GM12878 (cell line): ENCODE results near the gene C16orf96. TPM values are rescaled to one million over a fixed set of nuclear protein-coding genes. Genes with fewer than 3 reads are reported as not detected.

ENCODE experiments used
- ATAC-seq: fragments of 200-7000 bp; cut with Tn5 transposase; 3 replicates; pipeline ENCODE4 v1.9.1; 2020; ENCODE audit warnings: mild to moderate bottlenecking, moderate library complexity
- BruUV-seq: library from RNA; stranded (reverse); fragments of 400-500 nt; replicated peaks from 2 replicates; lab custom pipeline; 2021; lab: Mats Ljungman, UMichigan
- CTCF ChIA-PET: fragments of 300-600 bp; sonication (Branson Sonifier 250); formaldehyde crosslinking; extraction: SDS; loops from one replicate; lab custom pipeline; 2021; ENCODE audit warnings: inconsistent platforms; lab: Yijun Ruan, JAX
- POLR2A ChIA-PET: fragments of 350-600 bp; formaldehyde crosslinking; extraction: SDS; loops from one replicate; lab custom pipeline; 2021; ENCODE audit warnings: inconsistent platforms; lab: Charles Lee
- RAD21 ChIA-PET: fragments of 300-600 bp; sonication (Branson Sonifier 250); formaldehyde crosslinking; loops from one replicate; lab custom pipeline; 2023; ENCODE audit warnings: antibody characterized with exemption; ENCODE audit not compliant: unreplicated experiment; lab: Charles Lee
- SMC1A ChIA-PET: fragments of 300-600 bp; sonication (Branson Sonifier 250); formaldehyde crosslinking; loops from one replicate; lab custom pipeline; 2023; ENCODE audit not compliant: unreplicated experiment, uncharacterized antibody; lab: Charles Lee
- DNase-seq: peaks from one replicate; pipeline ENCODE4 v3.0.0-alpha.2; 2011; ENCODE audit warnings: low read depth, low spot score
- FAIRE-seq: peaks from 3 replicates; lab custom pipeline; 2011; peaks lifted over from hg19 to GRCh38; lab: Jason Lieb, UNC
- H2AFZ ChIP-seq: 2 replicates; pipeline ENCODE4 v1.6.0; 2011; ENCODE audit warnings: low read depth, low read length, control low read depth; ENCODE audit not compliant: control insufficient read depth
- H3K27ac ChIP-seq: 2 replicates; pipeline ENCODE4 v1.5.1; 2011; ENCODE audit warnings: control low read depth; ENCODE audit not compliant: control insufficient read depth, insufficient read depth
- H3K27me3 ChIP-seq, 2 experiments: replicated peaks in 1 of 2; 2 replicates each; pipeline versions ENCODE4 v1.6.0 to v1.6.1; 2011; ENCODE audit warnings: low read length in 1 of 2; ENCODE audit not compliant: control insufficient read depth in 2 of 2, insufficient read depth in 2 of 2
- H3K36me3 ChIP-seq, 2 experiments: 2 replicates each; pipeline ENCODE4 v1.5.1; 2011; ENCODE audit warnings: low read length in 1 of 2; ENCODE audit not compliant: control insufficient read depth in 2 of 2, insufficient read depth in 2 of 2
- H3K4me1 ChIP-seq: 2 replicates; pipeline ENCODE4 v1.6.1; 2011; ENCODE audit warnings: mild to moderate bottlenecking, low read length, moderate library complexity, mixed read lengths; ENCODE audit not compliant: control insufficient read depth, insufficient read depth
- H3K4me2 ChIP-seq: 2 replicates; pipeline ENCODE4 v1.6.0; 2011; ENCODE audit warnings: control low read depth; ENCODE audit not compliant: control insufficient read depth, insufficient read depth
- H3K4me3 ChIP-seq: fragments of 200-600 bp; sonication (generic); 2 replicates; pipeline ENCODE4 v1.5.1; 2016
- H3K79me2 ChIP-seq: 2 replicates; pipeline ENCODE4 v1.6.0; 2011; ENCODE audit warnings: low read length; ENCODE audit not compliant: control insufficient read depth, insufficient read depth
- H3K9ac ChIP-seq: 2 replicates; pipeline ENCODE4 v1.8.0; 2011; ENCODE audit warnings: low read length, control low read depth, mixed read lengths; ENCODE audit not compliant: control insufficient read depth, insufficient read depth
- H3K9me3 ChIP-seq: replicated peaks from 3 replicates; pipeline ENCODE4 v1.5.1; 2011; ENCODE audit warnings: mild to moderate bottlenecking, low read length; ENCODE audit not compliant: control insufficient read depth, insufficient read depth
- H4K20me1 ChIP-seq: 2 replicates; pipeline ENCODE4 v1.6.0; 2011; ENCODE audit not compliant: control insufficient read depth, insufficient read depth
- FOXM1 ChIP-seq: IDR thresholded peaks from 2 replicates; pipeline ENCODE4 v1.6.1; 2012; ENCODE audit warnings: low read depth, mild to moderate bottlenecking, inconsistent platforms, low read length, moderate library complexity
- JUNB ChIP-seq: IDR thresholded peaks from 2 replicates; pipeline ENCODE4 v1.6.1; 2016; ENCODE audit warnings: antibody characterized with exemption, mild to moderate bottlenecking
- MEF2A ChIP-seq: IDR thresholded peaks from 2 replicates; pipeline ENCODE4 v1.6.1; 2011; ENCODE audit warnings: low read depth, mild to moderate bottlenecking, low read length, moderate library complexity; ENCODE audit not compliant: insufficient read depth
- MEF2B ChIP-seq: fragments of 450-650 bp; IDR thresholded peaks from 2 replicates; pipeline ENCODE4 v1.6.1; 2018; ENCODE audit warnings: mild to moderate bottlenecking, moderate library complexity; ENCODE audit not compliant: partially characterized antibody, poor library complexity, severe bottlenecking
- MLLT1 ChIP-seq: fragments of 450-650 bp; IDR thresholded peaks from 2 replicates; pipeline ENCODE4 v1.6.1; 2016; ENCODE audit warnings: mild to moderate bottlenecking
- MYC ChIP-seq: IDR thresholded peaks from 2 replicates; pipeline ENCODE4 v1.6.1; 2011; ENCODE audit warnings: mild to moderate bottlenecking, low read length, moderate library complexity, inconsistent platforms; ENCODE audit not compliant: insufficient read depth, insufficient replicate concordance, insufficient read length, severe bottlenecking
- NRF1 ChIP-seq: conservative IDR thresholded peaks from 2 replicates; pipeline ENCODE4 v1.6.1; 2011; ENCODE audit warnings: mild to moderate bottlenecking, low read depth, low read length, improper control_type of control experiment
- PAX5 ChIP-seq: IDR thresholded peaks from 2 replicates; pipeline ENCODE4 v1.6.1; 2011; ENCODE audit warnings: low read depth, low read length, borderline replicate concordance
- PML ChIP-seq: IDR thresholded peaks from 2 replicates; pipeline ENCODE4 v1.6.1; 2012; ENCODE audit warnings: low read length, inconsistent platforms
- RBBP5 ChIP-seq: fragments of 200-600 bp; sonication (generic); conservative IDR thresholded peaks from 2 replicates; pipeline ENCODE4 v1.6.1; 2016
- SMAD5 ChIP-seq: IDR thresholded peaks from 2 replicates; pipeline ENCODE4 v1.6.1; 2016; ENCODE audit warnings: antibody characterized with exemption, low read depth
- SRF ChIP-seq, 2 experiments: IDR thresholded peaks; 2 replicates each; pipeline ENCODE4 v1.6.1; 2011; ENCODE audit warnings: low read depth in 2 of 2, low read length in 2 of 2, mild to moderate bottlenecking in 1 of 2, moderate library complexity in 1 of 2
- STAT1 ChIP-seq: fragments of 450-650 bp; conservative IDR thresholded peaks from 2 replicates; pipeline ENCODE4 v1.6.1; 2014; ENCODE audit warnings: antibody characterized with exemption, mild to moderate bottlenecking
- ZNF622 ChIP-seq: fragments of 450-650 bp; IDR thresholded peaks from 2 replicates; pipeline ENCODE4 v1.6.1; 2017; ENCODE audit warnings: mild to moderate bottlenecking, inconsistent platforms
- WGBS: methylation state at CpG from one replicate; pipeline ENCODE4 v1.1.6; 2016; ENCODE audit warnings: low lambda C conversion rate; ENCODE audit not compliant: insufficient replicate concordance, insufficient coverage; ENCODE audit errors: missing lambda C conversion rate; 5-methylcytosine and 5-hydroxymethylcytosine counted together
- in situ Hi-C: fragments of 300-500 bp; cut with MboI; formaldehyde crosslinking; loops from 9 replicates; pipeline ENCODE4 v1.14.3; 2018; ENCODE audit warnings: mixed read lengths
- intact Hi-C: fragments of 100-400 bp; cut with micrococcal nuclease; formaldehyde crosslinking; loops from one replicate; pipeline ENCODE4 v1.14.2; 2022; ENCODE audit not compliant: unreplicated experiment
- polyA plus RNA-seq, 11 experiments: library from polyadenylated mRNA; depleted of rRNA in 4 of 11; unstranded in 6 of 11; stranded (reverse) in 5 of 11; fragments of >200 nt; fragmentation: Nextera tagmentation in 4 of 11; fragmentation: Illumina TruSeq in 1 of 11; extraction: Ambion mirVana in 4 of 11; extraction: Trizol in 1 of 11; gene quantifications; 1 replicate in 1 of 11; 2 replicates in 10 of 11; pipeline versions ENCODE4 v1.2.1 to v1.2.3, GENCODE V29; 2011 to 2016; ENCODE audit warnings: inconsistent platforms in 2 of 11, missing spikeins in 2 of 11, low read depth in 1 of 11
- total RNA-seq, 4 experiments: library from RNA; depleted of rRNA in 3 of 4; stranded (reverse); fragments of >200 nt in 3 of 4; fragmentation: Illumina TruSeq in 1 of 4; extraction: Trizol in 1 of 4; gene quantifications; 2 replicates each; pipeline versions ENCODE4 v1.2.1 to v1.2.3, GENCODE V29; 2013 to 2021
- TF ChIP-seq, protein P1 (sequence below): fragments of 450-650 bp; conservative IDR thresholded peaks from 2 replicates; pipeline ENCODE4 v1.6.1; 2017; ENCODE audit warnings: mild to moderate bottlenecking, moderate library complexity
- TF ChIP-seq, protein P2 (sequence below): IDR thresholded peaks from 2 replicates; pipeline ENCODE4 v1.6.1; 2011; ENCODE audit warnings: low read depth, mild to moderate bottlenecking, low read length, moderate library complexity, borderline replicate concordance; ENCODE audit errors: extremely low read depth

The C16orf96 gene
- total and polyA plus RNA-seq, 10 of the 15 experiments (the other 5 are each of a cell fraction or from before 2014, with no cell fraction given), result 0.01 to 0.08 (median 0.01) TPM; not detected in 7

DNA sequence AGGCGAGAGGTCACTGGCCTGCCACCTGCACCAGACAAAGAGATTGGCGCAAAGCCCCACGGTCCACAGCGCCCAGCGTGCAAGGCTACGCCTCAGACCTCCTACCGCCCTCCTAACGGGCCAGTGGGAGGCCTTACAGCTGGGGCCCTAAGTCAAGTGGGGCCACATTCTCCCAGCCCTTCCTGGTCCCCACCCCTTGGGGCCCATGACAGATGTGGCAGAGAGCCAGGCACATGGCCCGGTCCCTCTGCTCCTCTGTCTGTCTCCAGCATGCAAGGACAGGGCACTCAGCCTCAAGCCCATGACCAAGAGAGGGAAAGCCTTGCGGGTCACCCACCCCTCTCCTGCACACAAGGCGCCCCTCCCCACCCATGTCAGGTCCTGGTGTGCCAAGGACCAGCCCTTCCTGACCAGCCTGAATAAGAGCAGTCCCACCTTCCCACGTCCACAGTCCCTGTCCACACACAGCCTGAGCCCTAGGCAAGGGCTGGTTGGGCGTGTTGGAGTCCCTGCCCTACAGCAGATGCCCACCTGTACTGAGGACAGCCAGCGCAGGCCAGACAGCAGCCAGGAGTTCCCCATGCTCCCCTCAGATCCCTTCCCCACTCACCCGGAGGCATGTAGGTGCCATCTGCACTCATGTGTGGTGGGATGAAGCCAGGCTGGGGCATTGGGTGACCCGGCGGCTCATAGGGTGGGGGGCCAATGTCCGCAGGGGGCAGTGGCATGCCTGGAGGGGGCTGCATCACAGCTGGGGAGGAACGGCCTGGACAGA lies 42.9 kb upstream of the C16orf96 start:
- Histone ChIP-seq H3K9me3 (no peaks in the 10 kb centered on the region), H3K36me3 (peaks cover 15 to 44% of the 10 kb centered on the region in 2 experiments; a peak in 3 of 4 replicates), H4K20me1 (no peaks in the 10 kb centered on the region), H3K27me3 (no peaks in the 10 kb centered on the region), H3K4me2 (no peak overlapping the region), H3K27ac (no peak overlapping the region), H3K79me2 (no peaks in the 10 kb centered on the region; the same call in 1 of the 2 replicates), H3K4me3 (no peak overlapping the region), H3K9ac (no peak overlapping the region), H2AFZ (no peak overlapping the region), H3K4me1 (peaks cover 23% of the 10 kb centered on the region)
- ATAC-seq (no peak), FAIRE-seq (no peak), DNase-seq (no peak)
- in situ Hi-C loops, result loop anchor here (10.0 kb wide), 1 partner anchor 442 kb away; the partner anchor contains the start of gene SEC14L5
- intact Hi-C loops, result loop anchor here (10.0 kb wide), 2 partner anchors 102 to 442 kb away; partner anchors contain the start of genes SEC14L5 and UBALD1
- ChIA-PET POLR2A (no interaction called here), CTCF (interaction anchor here (6.7 kb wide), 1 partner anchor 34 kb away, joined by 65 read pairs; no protein-coding TSS in a partner anchor), RAD21 (no interaction called here), SMC1A (interaction anchor here (2.1 kb wide), 1 partner anchor 72 kb away, joined by 6 read pairs; no protein-coding TSS in a partner anchor)
- TF ChIP-seq MYC (no peak), MEF2B (no peak), PAX5 (no peak), PML (no peak), SMAD5 (no peak), MLLT1 (no peak), SRF (IDR thresholded peaks at IDR 0.05; ENCODE audit: low read depth in 2 of 2, low read length in 2 of 2) (no peak), JUNB (no peak), FOXM1 (no peak), MEF2A (no peak), STAT1 (no peak), ZNF622 (no peak), RBBP5 (no peak), NRF1 (no peak)
- TF ChIP-seq, protein P1, sequence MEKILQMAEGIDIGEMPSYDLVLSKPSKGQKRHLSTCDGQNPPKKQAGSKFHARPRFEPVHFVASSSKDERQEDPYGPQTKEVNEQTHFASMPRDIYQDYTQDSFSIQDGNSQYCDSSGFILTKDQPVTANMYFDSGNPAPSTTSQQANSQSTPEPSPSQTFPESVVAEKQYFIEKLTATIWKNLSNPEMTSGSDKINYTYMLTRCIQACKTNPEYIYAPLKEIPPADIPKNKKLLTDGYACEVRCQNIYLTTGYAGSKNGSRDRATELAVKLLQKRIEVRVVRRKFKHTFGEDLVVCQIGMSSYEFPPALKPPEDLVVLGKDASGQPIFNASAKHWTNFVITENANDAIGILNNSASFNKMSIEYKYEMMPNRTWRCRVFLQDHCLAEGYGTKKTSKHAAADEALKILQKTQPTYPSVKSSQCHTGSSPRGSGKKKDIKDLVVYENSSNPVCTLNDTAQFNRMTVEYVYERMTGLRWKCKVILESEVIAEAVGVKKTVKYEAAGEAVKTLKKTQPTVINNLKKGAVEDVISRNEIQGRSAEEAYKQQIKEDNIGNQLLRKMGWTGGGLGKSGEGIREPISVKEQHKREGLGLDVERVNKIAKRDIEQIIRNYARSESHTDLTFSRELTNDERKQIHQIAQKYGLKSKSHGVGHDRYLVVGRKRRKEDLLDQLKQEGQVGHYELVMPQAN, result no peak
- TF ChIP-seq, protein P2, sequence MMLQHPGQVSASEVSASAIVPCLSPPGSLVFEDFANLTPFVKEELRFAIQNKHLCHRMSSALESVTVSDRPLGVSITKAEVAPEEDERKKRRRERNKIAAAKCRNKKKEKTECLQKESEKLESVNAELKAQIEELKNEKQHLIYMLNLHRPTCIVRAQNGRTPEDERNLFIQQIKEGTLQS, result no peak
- WGBS, result 95% methylated on average over 17 of the region's 19 CpGs
- no TSS peak for BruUV-seq
